Measurements from ENCODE around the gene RPTOR. TPM values are rescaled to one million over a fixed set of nuclear protein-coding genes. Genes with fewer than 3 reads are reported as not detected.

The RPTOR gene
- total RNA-seq, 1 experiment from 2014 or later = 25.1 TPM

DNA sequence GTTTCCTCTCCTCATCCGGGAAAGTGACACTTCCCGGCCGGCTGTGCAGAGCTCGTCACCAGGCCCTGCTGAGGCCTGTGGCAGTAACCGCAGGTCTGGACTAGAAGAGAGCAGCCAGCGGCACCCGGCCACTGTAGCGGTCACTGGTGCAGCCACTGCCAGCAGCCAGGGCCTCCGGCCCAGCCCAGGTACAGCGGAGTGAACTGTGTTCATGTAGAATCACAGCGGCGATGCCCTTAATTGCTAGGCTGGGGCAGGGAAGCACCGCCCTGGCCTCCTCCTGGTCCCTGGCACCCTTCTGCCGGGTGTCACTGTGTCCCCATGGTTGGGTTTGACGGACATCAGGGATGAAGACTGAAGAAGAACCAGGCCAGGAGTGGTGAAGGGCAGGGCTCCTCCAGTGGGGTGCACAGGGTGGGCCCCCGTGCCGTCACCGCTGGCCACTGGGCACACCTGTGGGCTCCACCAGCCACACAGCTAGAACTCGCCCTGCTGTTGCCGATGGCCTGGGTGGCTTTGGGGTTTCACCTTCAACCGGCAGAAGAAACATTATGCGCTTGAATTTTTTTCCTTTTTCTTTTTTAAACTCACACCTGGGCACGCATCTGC lies 281.8 kb downstream of the RPTOR start:
- H2BK12ac ChIP-seq (ENCODE audit: insufficient read length, low read depth, low read length) = no peak overlapping the region
- H3K14ac ChIP-seq (ENCODE audit: insufficient read depth, low read length) = no peak overlapping the region
- no peak overlapping the region for H2BK15ac ChIP-seq (ENCODE audit: low read depth, low read length)
- no peak overlapping the region for H4K5ac ChIP-seq (ENCODE audit: insufficient read length, low read depth, low read length)
- H3K27ac ChIP-seq (ENCODE audit: insufficient read length, low read depth, low read length) = no peak overlapping the region
- no peaks in the 10 kb centered on the region for H3K9me3 ChIP-seq (ENCODE audit: control insufficient read depth, low read depth, low read length)
- Mint-ChIP-seq H3K36me3 (ENCODE audit: insufficient read depth in 1 of 3, low read depth in 3 of 3) (peaks cover 0 to 9% (median 2%) of the 10 kb centered on the region in 3 experiments; a peak in 4 of 7 replicates), H3K9me3 (no peaks in the 10 kb centered on the region; a peak in 1 of 5 replicates), H3K27ac (0 out of 7 replicates have a peak overlapping the region, but pooled peaks of 1 of the 3 experiments have one; percentile 68), H3K4me3 (no peak overlapping the region), H3K27me3 (ENCODE audit: low read depth) (peaks cover 26% of the 10 kb centered on the region), H3K4me1 (peaks cover 27 to 28% of the 10 kb centered on the region in 2 experiments)
- no CpG with 5 or more reads among the region's 23 CpGs for WGBS (ENCODE audit: extremely low coverage, insufficient read length, low lambda C conversion rate)
- H4K20me1 ChIP-seq (ENCODE audit: control insufficient read depth, insufficient read depth, insufficient read length) = peaks cover 3% of the 10 kb centered on the region
- H3T11ph ChIP-seq (ENCODE audit: low read length) = no peak overlapping the region
- no peak for DNase-seq
- H3K4me1 ChIP-seq (ENCODE audit: insufficient read depth, low read length) = peaks cover 9% of the 10 kb centered on the region; the same call in 1 of the 2 replicates
- H3K56ac ChIP-seq (ENCODE audit: insufficient read length, low read depth, low read length) = no peak overlapping the region
- no peak overlapping the region for H2AFZ ChIP-seq (ENCODE audit: low read length)
- H4K91ac ChIP-seq (ENCODE audit: insufficient read length, low read depth, low read length) = no peak overlapping the region
- no peak overlapping the region for H2BK120ac ChIP-seq (ENCODE audit: low read depth, low read length, poor library complexity, severe bottlenecking)
- no peak overlapping the region for H3K4me2 ChIP-seq (ENCODE audit: insufficient read depth, insufficient read length, low read length)
- no peaks in the 10 kb centered on the region for H3K27me3 ChIP-seq (ENCODE audit: insufficient read depth, low read length)
- no peaks in the 10 kb centered on the region for H3K79me2 ChIP-seq (ENCODE audit: insufficient read depth, low read length)
- H2BK5ac ChIP-seq (ENCODE audit: insufficient read length, low read length) = no peak overlapping the region
- no peak overlapping the region for H2AK5ac ChIP-seq (ENCODE audit: insufficient read length, low read length)
- no peak overlapping the region for H3K18ac ChIP-seq (ENCODE audit: insufficient read length, low read depth, low read length)
- H3K79me1 ChIP-seq (ENCODE audit: insufficient read depth, low read depth, low read length, poor library complexity, severe bottlenecking) = no peaks in the 10 kb centered on the region
- H3K23ac ChIP-seq (ENCODE audit: insufficient read length, low read depth, low read length) = no peak overlapping the region
- H3K23me2 ChIP-seq (ENCODE audit: insufficient read length, low read depth, low read length, poor library complexity, severe bottlenecking) = no peaks in the 10 kb centered on the region
- H2BK20ac ChIP-seq (ENCODE audit: low read depth, low read length, poor library complexity, severe bottlenecking) = no peak overlapping the region
- H3K4ac ChIP-seq (ENCODE audit: low read depth, low read length) = no peak overlapping the region
- TF ChIP-seq, protein P1, sequence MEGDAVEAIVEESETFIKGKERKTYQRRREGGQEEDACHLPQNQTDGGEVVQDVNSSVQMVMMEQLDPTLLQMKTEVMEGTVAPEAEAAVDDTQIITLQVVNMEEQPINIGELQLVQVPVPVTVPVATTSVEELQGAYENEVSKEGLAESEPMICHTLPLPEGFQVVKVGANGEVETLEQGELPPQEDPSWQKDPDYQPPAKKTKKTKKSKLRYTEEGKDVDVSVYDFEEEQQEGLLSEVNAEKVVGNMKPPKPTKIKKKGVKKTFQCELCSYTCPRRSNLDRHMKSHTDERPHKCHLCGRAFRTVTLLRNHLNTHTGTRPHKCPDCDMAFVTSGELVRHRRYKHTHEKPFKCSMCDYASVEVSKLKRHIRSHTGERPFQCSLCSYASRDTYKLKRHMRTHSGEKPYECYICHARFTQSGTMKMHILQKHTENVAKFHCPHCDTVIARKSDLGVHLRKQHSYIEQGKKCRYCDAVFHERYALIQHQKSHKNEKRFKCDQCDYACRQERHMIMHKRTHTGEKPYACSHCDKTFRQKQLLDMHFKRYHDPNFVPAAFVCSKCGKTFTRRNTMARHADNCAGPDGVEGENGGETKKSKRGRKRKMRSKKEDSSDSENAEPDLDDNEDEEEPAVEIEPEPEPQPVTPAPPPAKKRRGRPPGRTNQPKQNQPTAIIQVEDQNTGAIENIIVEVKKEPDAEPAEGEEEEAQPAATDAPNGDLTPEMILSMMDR (conservative IDR thresholded peaks at IDR 0.05) = no peak
- H4K8ac ChIP-seq (replicated peaks; ENCODE audit: insufficient read length, low read depth, low read length) = no peak overlapping the region
- no peak overlapping the region for H3K9ac ChIP-seq (ENCODE audit: extremely low read depth, insufficient read length, low read length)

All from H9 (cell line).